Measurements from ENCODE around the gene TMEM201.

Gene TMEM201

GRCh38 chr1:9591669-9592509, 3.2 kb downstream of the TMEM201 start:
- Histone ChIP-seq H3K23ac (ENCODE audit: low read length in 2 of 2) (no peak overlapping the region), H3K18ac (ENCODE audit: low read depth in 1 of 2, low read length in 2 of 2) (no peak overlapping the region), H3K14ac (ENCODE audit: low read length in 2 of 2) (no peak overlapping the region), H3K36me3 (ENCODE audit: control insufficient read depth in 1 of 2, insufficient read depth in 2 of 2, low read depth in 1 of 2, low read length in 2 of 2) (peaks cover 3 to 16% of the 10 kb centered on the region in 2 experiments), H2AFZ (ENCODE audit: low read depth, low read length) (no peak overlapping the region), H3K9ac (ENCODE audit: low read length) (no peak overlapping the region), H3K4me2 (ENCODE audit: low read length, poor library complexity, severe bottlenecking) (no peak overlapping the region), H3K27me3 (ENCODE audit: control insufficient read depth in 1 of 2, insufficient read depth in 1 of 2, low read length in 2 of 2) (no peaks in the 10 kb centered on the region), H2BK120ac (ENCODE audit: low read depth, low read length) (no peak overlapping the region), H3K4me3 (ENCODE audit: insufficient read depth in 1 of 2, low read depth in 1 of 2, low read length in 2 of 2) (no peak overlapping the region), H3K4ac (ENCODE audit: low read depth in 1 of 2, low read length in 2 of 2) (no peak overlapping the region), H3K9me3 (ENCODE audit: control insufficient read depth, low read length) (no peaks in the 10 kb centered on the region), H2AK5ac (ENCODE audit: low read length, severe bottlenecking) (no peak overlapping the region), H4K91ac (ENCODE audit: low read length) (peak overlapping the region; percentile 9), H4K8ac (ENCODE audit: low read length) (no peak overlapping the region), H2BK15ac (ENCODE audit: low read depth, poor library complexity, severe bottlenecking) (no peak overlapping the region), H2BK12ac (ENCODE audit: low read length in 2 of 2) (no peak overlapping the region), H3K27ac (ENCODE audit: low read length, poor library complexity, severe bottlenecking) (no peak overlapping the region), H3K79me1 (replicated peaks; ENCODE audit: low read length, poor library complexity, severe bottlenecking) (peaks cover 34% of the 10 kb centered on the region), H2BK5ac (ENCODE audit: low read depth, low read length, poor library complexity, severe bottlenecking) (no peak overlapping the region), H3K4me1 (ENCODE audit: control insufficient read depth, insufficient read depth, low read depth, low read length) (peaks cover 28% of the 10 kb centered on the region)
- whole genome bisulfite sequencing, result 90% methylated on average over 22 of the region's 22 CpGs
- no peak for DNase-seq

GRCh38 chr1:9592510-9593075, 3.9 kb downstream of the TMEM201 start:
- no peak overlapping the region for H3K23ac ChIP-seq (ENCODE audit: low read length in 2 of 2)
- peaks cover 37% of the 10 kb centered on the region for H3K79me1 ChIP-seq (replicated peaks; ENCODE audit: low read length, poor library complexity, severe bottlenecking)
- 82% methylated on average over 15 of the region's 16 CpGs for WGBS
- H3K14ac ChIP-seq (ENCODE audit: low read length in 2 of 2), result peak overlapping the region in 1 of 2 experiments; percentile 29
- H3K4me3 ChIP-seq (ENCODE audit: insufficient read depth in 1 of 2, low read depth in 1 of 2, low read length in 2 of 2), result no peak overlapping the region
- peaks cover 30% of the 10 kb centered on the region for H3K4me1 ChIP-seq (ENCODE audit: control insufficient read depth, insufficient read depth, low read depth, low read length)
- no peak overlapping the region for H3K9ac ChIP-seq (ENCODE audit: low read length)
- H2BK15ac ChIP-seq (ENCODE audit: low read depth, poor library complexity, severe bottlenecking), result no peak overlapping the region
- DNase-seq, result no peak
- no peak overlapping the region for H3K27ac ChIP-seq (ENCODE audit: low read length, poor library complexity, severe bottlenecking)
- H4K91ac ChIP-seq (ENCODE audit: low read length), result peak overlapping the region; percentile 72
- H3K4me2 ChIP-seq (ENCODE audit: low read length, poor library complexity, severe bottlenecking), result no peak overlapping the region
- H2AFZ ChIP-seq (ENCODE audit: low read depth, low read length), result no peak overlapping the region
- H3K9me3 ChIP-seq (ENCODE audit: control insufficient read depth, low read length), result no peaks in the 10 kb centered on the region
- H3K18ac ChIP-seq (ENCODE audit: low read depth in 1 of 2, low read length in 2 of 2), result no peak overlapping the region
- peak overlapping the region in 1 of 2 experiments; percentile 20 for H3K4ac ChIP-seq (ENCODE audit: low read depth in 1 of 2, low read length in 2 of 2)
- H3K27me3 ChIP-seq (ENCODE audit: control insufficient read depth in 1 of 2, insufficient read depth in 1 of 2, low read length in 2 of 2), result no peaks in the 10 kb centered on the region
- no peak overlapping the region for H2BK120ac ChIP-seq (ENCODE audit: low read depth, low read length)
- H2BK5ac ChIP-seq (ENCODE audit: low read depth, low read length, poor library complexity, severe bottlenecking), result no peak overlapping the region
- peak overlapping the region; percentile 60 to 85 for H2BK12ac ChIP-seq (ENCODE audit: low read length in 2 of 2)
- H2AK5ac ChIP-seq (ENCODE audit: low read length, severe bottlenecking), result no peak overlapping the region
- H4K8ac ChIP-seq (ENCODE audit: low read length), result no peak overlapping the region
- H3K36me3 ChIP-seq (ENCODE audit: control insufficient read depth in 1 of 2, insufficient read depth in 2 of 2, low read depth in 1 of 2, low read length in 2 of 2), result peaks cover 10 to 23% of the 10 kb centered on the region in 2 experiments

DNA sequence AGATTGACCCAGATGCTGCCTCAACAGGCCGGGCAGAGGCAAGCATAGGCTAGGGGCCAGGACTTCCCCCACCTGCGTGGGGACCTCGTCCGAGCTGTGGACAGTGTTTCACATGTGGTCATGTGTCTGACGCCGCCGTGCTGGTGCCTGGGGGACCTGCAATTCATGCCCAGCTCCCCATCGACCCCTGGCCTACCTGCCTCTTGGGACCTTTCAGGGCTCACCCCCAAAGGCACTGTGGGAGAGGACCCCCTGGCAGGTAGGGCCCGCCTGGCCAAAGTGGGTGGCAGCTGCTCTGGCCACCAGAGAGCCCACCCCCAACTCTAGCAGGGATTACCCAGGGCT, 4.4 kb downstream of the TMEM201 start:
- H3K4ac ChIP-seq (ENCODE audit: low read depth in 1 of 2, low read length in 2 of 2), result peak overlapping the region in 1 of 2 experiments; percentile 75
- WGBS, result 87% methylated on average over 9 of the region's 9 CpGs
- peak overlapping the region; percentile 32 to 60 for H2BK12ac ChIP-seq (ENCODE audit: low read length in 2 of 2)
- peak overlapping the region; percentile 72 for H4K91ac ChIP-seq (ENCODE audit: low read length)
- peak overlapping the region; percentile 60 for H2BK15ac ChIP-seq (ENCODE audit: low read depth, poor library complexity, severe bottlenecking)
- peaks cover 16 to 28% of the 10 kb centered on the region in 2 experiments for H3K36me3 ChIP-seq (ENCODE audit: control insufficient read depth in 1 of 2, insufficient read depth in 2 of 2, low read depth in 1 of 2, low read length in 2 of 2)
- peaks cover 29% of the 10 kb centered on the region for H3K4me1 ChIP-seq (ENCODE audit: control insufficient read depth, insufficient read depth, low read depth, low read length)
- H3K27me3 ChIP-seq (ENCODE audit: control insufficient read depth in 1 of 2, insufficient read depth in 1 of 2, low read length in 2 of 2), result no peaks in the 10 kb centered on the region
- H3K79me1 ChIP-seq (replicated peaks; ENCODE audit: low read length, poor library complexity, severe bottlenecking), result peaks cover 41% of the 10 kb centered on the region
- no peak overlapping the region for H3K9ac ChIP-seq (ENCODE audit: low read length)
- H4K8ac ChIP-seq (ENCODE audit: low read length), result peak overlapping the region; percentile 74
- H2AK5ac ChIP-seq (ENCODE audit: low read length, severe bottlenecking), result no peak overlapping the region
- no peak overlapping the region for H2BK5ac ChIP-seq (ENCODE audit: low read depth, low read length, poor library complexity, severe bottlenecking)
- no peak overlapping the region for H3K27ac ChIP-seq (ENCODE audit: low read length, poor library complexity, severe bottlenecking)
- H3K23ac ChIP-seq (ENCODE audit: low read length in 2 of 2), result no peak overlapping the region
- no peaks in the 10 kb centered on the region for H3K9me3 ChIP-seq (ENCODE audit: control insufficient read depth, low read length)
- H2BK120ac ChIP-seq (ENCODE audit: low read depth, low read length), result peak overlapping the region; percentile 57
- H3K14ac ChIP-seq (ENCODE audit: low read length in 2 of 2), result peak overlapping the region in 1 of 2 experiments; percentile 5
- no peak overlapping the region for H3K4me2 ChIP-seq (ENCODE audit: low read length, poor library complexity, severe bottlenecking)
- DNase-seq, result no peak
- H3K4me3 ChIP-seq (ENCODE audit: insufficient read depth in 1 of 2, low read depth in 1 of 2, low read length in 2 of 2), result no peak overlapping the region
- H3K18ac ChIP-seq (ENCODE audit: low read depth in 1 of 2, low read length in 2 of 2), result peak overlapping the region; percentile 14 to 83
- no peak overlapping the region for H2AFZ ChIP-seq (ENCODE audit: low read depth, low read length)
